Heart right ventricle (tissue), 16 donors: ENCODE measurements around the gene SOCS7. TPM values are rescaled to one million over a fixed set of nuclear protein-coding genes. Genes with fewer than 3 reads are reported as not detected.
A peak's percentile ranks its signal among the peaks of the same experiment; 100 is the strongest.

Experiments
- ATAC-seq, 8 donors: fragments of 200-7000 bp; cut with Tn5 transposase; one replicate each; pipeline ENCODE4 v1.9.1; 2020; ENCODE audit warnings: mild to moderate bottlenecking in 8 of 8, moderate library complexity in 8 of 8, moderate number of reproducible peaks in 1 of 8
- DNase-seq, 2 donors: peaks; one replicate each; pipeline ENCODE4 v3.0.0-alpha.2; 2020
- H3K27ac ChIP-seq, 10 donors: fragments of 200-600 bp; sonication (generic) in 2 of 10; one replicate each; pipeline versions ENCODE4 v1.5.0 to v1.8.0; 2020 to 2022; ENCODE audit warnings: mild to moderate bottlenecking in 3 of 10
- H3K27me3 ChIP-seq, 7 donors: fragments of 200-600 bp; one replicate each; pipeline ENCODE4 v1.8.0; 2021 to 2022; ENCODE audit warnings: mild to moderate bottlenecking in 2 of 7
- H3K36me3 ChIP-seq, 9 donors: fragments of 200-600 bp; sonication (generic) in 1 of 9; one replicate each; pipeline versions ENCODE4 v1.5.0 to v1.8.0; 2020 to 2022; ENCODE audit warnings: mild to moderate bottlenecking in 2 of 9
- H3K4me1 ChIP-seq, 9 donors: fragments of 200-600 bp; sonication (generic) in 1 of 9; one replicate each; pipeline versions ENCODE4 v1.5.0 to v1.8.0; 2020 to 2022; ENCODE audit warnings: mild to moderate bottlenecking in 4 of 9
- H3K4me3 ChIP-seq, 10 donors: fragments of 200-600 bp; sonication (generic) in 2 of 10; one replicate each; pipeline versions ENCODE4 v1.5.0 to v1.8.0; 2020 to 2022; ENCODE audit warnings: mild to moderate bottlenecking in 7 of 10, moderate library complexity in 2 of 10
- H3K9me3 ChIP-seq, 11 donors: fragments of 200-600 bp in 10 of 11; sonication (generic) in 2 of 11; one replicate each; pipeline versions ENCODE4 v1.5.0 to v1.8.0; 2013 to 2022; ENCODE audit warnings: mild to moderate bottlenecking in 2 of 11, control low read depth in 1 of 11, moderate library complexity in 1 of 11
- CTCF ChIP-seq, 9 donors: fragments of 200-600 bp; sonication (generic) in 2 of 9; IDR thresholded peaks; one replicate each; pipeline versions ENCODE4 v1.5.0 to v1.8.0; 2021 to 2022; ENCODE audit warnings: antibody characterized with exemption in 9 of 9, mild to moderate bottlenecking in 5 of 9, moderate library complexity in 1 of 9
- WGBS, 2 donors: extraction: QIAGEN DNeasy Blood & Tissue Kit; methylation state at CpG; one replicate each; pipeline ENCODE4 v1.1.7; 2013; ENCODE audit warnings: inconsistent platforms in 1 of 2; 5-methylcytosine and 5-hydroxymethylcytosine counted together
- intact Hi-C, 10 donors: fragments of 100-400 bp; cut with DNase I; formaldehyde crosslinking; loops; one replicate each; pipeline versions ENCODE4 v1.11.1 to v1.14.2; 2022
- polyA plus RNA-seq, 2 donors: library from polyadenylated mRNA; stranded (reverse); fragments of 200-250 nt; gene quantifications; one replicate each; pipeline ENCODE4 v1.2.3, GENCODE V29; 2013
- total RNA-seq, 10 donors: library from RNA; stranded (reverse); fragmentation: NEBNext Ultra II Directional in 3 of 10; extraction: Animal tissue kit (Norgen Biotek cat#: 25700) in 3 of 10; gene quantifications; one replicate each; pipeline versions ENCODE4 v1.2.1 to v1.2.4, GENCODE V29; 2021 to 2023
- donor health status: Arrhythmogenic right ventricular cardiomyopathy.
- donor health status: ischemic (EF 13 %, LVEDD 7.1; RV severe dilation, severe dysfunction).
- donor health status: healthy with polysubstance abuse.
- donor health status: DM: no; HTN: yes; CAD: no.
- donor health status: DM: no; HTN: no; CAD: no.
- donor health status: ischemic (EF 25% LVEDD 6.9; RV normal size, moderate dysfunction).
- donor health status: ischemic (EF 25% LVEDD 5.7; RV mildly dilated, moderate dysfunction).
- donor health status: healthy.
- donor health status: DM: yes; HTN: yes; CAD: no.
- donor health status: Ischemic cardiomyopathy.
- donor health status: ischemic (EF 35%, LVEDD 5.7; RV mildly dilated, moderate dysfunction).
- donor health status: nonischemic (EF 11% LVEDD 7.7; RV severe dilation, severe dysfunction).
- donor health status: DM: yes; HTN: yes; CAD: no.
- donor health status: PGD.
- donor health status: ischemic (EF 29% LVEDD 5.4; RV normal size, mild dysfunction).
- donor health status: nonischemic (EF 23%, LVEDD 6.1; RV moderate dilation, normal function).

The SOCS7 gene
- total and polyA plus RNA-seq, 12 donors, result 2.9 to 23.8 (median 15.1) TPM

- DNase-seq, result no peak
- H3K27me3 ChIP-seq, result no peaks in the 10 kb centered on the region
- WGBS, 2 donors, result 77 to 78% methylated on average over 5 of the region's 5 CpGs
- ATAC-seq, result no peak
- no peak overlapping the region for H3K4me3 ChIP-seq
- H3K27ac ChIP-seq, result peak overlapping the region in 8 of 10 donors; percentile 8 to 91 (median 80)
- H3K9me3 ChIP-seq, result no peaks in the 10 kb centered on the region
- intact Hi-C loops, result no loop called here
- no peak for TF ChIP-seq CTCF (IDR thresholded peaks at IDR 0.05)
- peaks cover 11 to 94% (median 55%) of the 10 kb centered on the region in 9 donors for H3K4me1 ChIP-seq
- H3K36me3 ChIP-seq, result peaks cover 0 to 11% (median 0%) of the 10 kb centered on the region in 9 donors
Observed at GRCh38 chr17:38439436-38439835, 87.8 kb downstream of the SOCS7 start.

DNA sequence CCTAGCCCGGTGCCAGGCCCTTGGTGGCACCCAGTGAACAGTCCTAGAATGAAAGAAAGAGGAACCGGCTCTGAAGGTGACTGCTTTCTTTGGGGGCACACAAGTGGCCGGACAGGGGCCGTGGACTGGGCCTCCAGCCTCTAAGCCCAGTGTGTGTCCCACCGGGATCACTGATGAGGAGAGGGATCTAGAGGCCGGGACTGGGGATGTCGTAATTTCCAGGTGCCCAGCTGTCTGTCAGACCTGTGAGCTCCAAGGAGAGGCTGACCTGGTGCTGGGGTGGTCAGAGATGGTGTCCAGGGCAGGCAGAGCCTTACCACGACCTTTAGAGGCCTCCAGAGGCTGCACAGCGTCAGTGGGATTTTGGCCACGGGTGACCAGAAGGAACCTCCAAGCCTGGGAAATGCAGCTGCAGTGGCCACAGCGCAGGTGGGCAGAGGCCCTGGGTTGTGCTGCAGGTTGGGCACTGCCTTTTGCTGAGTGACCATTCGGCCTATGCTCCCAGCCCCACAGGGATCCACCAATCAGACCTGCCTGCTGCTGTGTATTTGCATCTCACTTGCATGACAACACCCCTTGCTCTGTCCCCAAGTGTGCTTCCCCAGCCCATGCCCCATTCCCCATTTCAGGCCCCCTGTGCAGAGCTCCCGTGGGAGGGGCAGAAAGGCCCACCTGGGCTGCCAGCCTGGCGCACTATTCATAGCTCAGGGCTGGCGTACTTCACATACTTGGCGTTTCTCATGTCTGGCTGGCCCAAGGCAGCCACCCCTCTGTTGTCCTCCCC, 89.2 kb downstream of the SOCS7 start:
- Histone ChIP-seq H3K9me3 (no peaks in the 10 kb centered on the region), H3K36me3 (peaks cover 0 to 11% (median 0%) of the 10 kb centered on the region in 9 donors), H3K27ac (peak overlapping the region; percentile 6 to 91 (median 76)), H3K4me3 (no peak overlapping the region), H3K4me1 (peaks cover 12 to 86% (median 48%) of the 10 kb centered on the region in 9 donors), H3K27me3 (no peaks in the 10 kb centered on the region)
- DNase-seq (peak; percentile 49 to 63), ATAC-seq (peak; percentile 62 to 87 (median 77))
- 53 to 64% methylated on average over 16 of the region's 16 CpGs for WGBS, 2 donors
- TF ChIP-seq CTCF (IDR thresholded peaks at IDR 0.05), result no peak
- intact Hi-C loops, result loop anchor here in 7 of 10 donors (5.0 kb wide), 3 partner anchors 36 to 46 kb away; no protein-coding TSS in a partner anchor

DNA sequence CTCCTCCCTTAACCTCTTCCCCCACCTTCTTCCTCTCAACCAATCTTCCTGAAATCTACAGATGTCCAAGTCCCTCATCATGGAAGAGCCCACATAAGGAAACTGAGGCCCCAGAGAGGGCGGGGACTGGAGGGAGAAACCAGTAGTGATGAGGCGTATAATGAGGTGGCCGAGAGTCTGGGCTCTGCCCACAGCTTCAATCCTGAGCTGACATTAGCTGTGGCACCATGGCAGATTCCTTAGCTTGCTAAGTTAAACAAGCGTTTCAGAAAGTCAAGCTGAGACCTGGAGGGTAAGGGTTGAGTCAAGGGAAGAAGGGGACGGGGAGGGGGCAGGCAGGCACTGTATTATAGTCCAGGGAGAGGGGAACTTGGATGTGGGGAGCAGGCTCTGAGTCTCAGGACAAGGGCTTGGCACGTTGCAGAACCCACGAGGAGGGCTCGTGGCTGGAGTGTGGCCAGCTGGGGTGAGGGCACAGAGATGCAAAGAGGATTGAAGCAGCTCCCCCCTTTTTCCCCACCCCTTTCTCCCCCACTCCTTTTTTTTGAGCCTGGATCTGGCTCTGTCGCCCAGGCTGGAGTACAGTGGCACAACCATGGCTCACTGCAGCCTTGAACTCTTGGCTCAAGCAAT, 89.9 kb downstream of the SOCS7 start:
- Histone ChIP-seq H3K27ac (peak overlapping the region in 9 of 10 donors; percentile 46 to 91 (median 79)), H3K36me3 (peaks cover 0 to 11% (median 0%) of the 10 kb centered on the region in 9 donors), H3K9me3 (no peaks in the 10 kb centered on the region), H3K4me3 (no peak overlapping the region), H3K4me1 (peaks cover 9 to 78% (median 48%) of the 10 kb centered on the region in 9 donors), H3K27me3 (no peaks in the 10 kb centered on the region)
- ATAC-seq, result peak in 7 of 8 donors; percentile 10 to 44 (median 22)
- WGBS, 2 donors, result 39 to 61% methylated on average over 9 of the region's 9 CpGs
- no peak for TF ChIP-seq CTCF (IDR thresholded peaks at IDR 0.05)
- intact Hi-C loops, result loop anchor here in 8 of 10 donors (2.0 to 5.0 kb wide), 4 partner anchors 17 to 46 kb away; no protein-coding TSS in a partner anchor
- peak in 1 of 2 donors; percentile 51 for DNase-seq

GRCh38 chr17:38442548-38442947, 90.9 kb downstream of the SOCS7 start:
- TF ChIP-seq CTCF (IDR thresholded peaks at IDR 0.05), result no peak
- Histone ChIP-seq H3K27ac (peak overlapping the region in 9 of 10 donors; percentile 46 to 91 (median 79)), H3K4me1 (peaks cover 9 to 78% (median 54%) of the 10 kb centered on the region in 9 donors), H3K36me3 (peaks cover 0 to 5% (median 0%) of the 10 kb centered on the region in 9 donors), H3K4me3 (no peak overlapping the region), H3K9me3 (no peaks in the 10 kb centered on the region), H3K27me3 (no peaks in the 10 kb centered on the region)
- ATAC-seq (peak in 7 of 8 donors; percentile 1 to 50 (median 31)), DNase-seq (peak in 1 of 2 donors; percentile 51)
- WGBS, 2 donors, result 19 to 32% methylated on average over 4 of the region's 4 CpGs
- intact Hi-C loops, result loop anchor here in 8 of 10 donors (2.0 to 5.0 kb wide), 4 partner anchors 18 to 45 kb away; no protein-coding TSS in a partner anchor
